Astrocyte (in vitro differentiated cells and primary cell): ENCODE data around the gene POR. TPM values are rescaled to one million over a fixed set of nuclear protein-coding genes. Genes with fewer than 3 reads are reported as not detected.

Experiments
- DNase-seq: peaks from one replicate; pipeline ENCODE4 v3.0.0-alpha.2; 2010; ENCODE audit warnings: low read depth
- FAIRE-seq: peaks from 2 replicates; lab custom pipeline; 2011; peaks lifted over from hg19 to GRCh38; lab: Jason Lieb, UNC
- H2AFZ ChIP-seq: 2 replicates; pipeline ENCODE4 v1.6.0; 2012; ENCODE audit warnings: low read depth, low read length, inconsistent platforms
- H3K27ac ChIP-seq: 2 replicates; pipeline ENCODE4 v1.5.1; 2011; ENCODE audit warnings: low read depth, low read length, inconsistent platforms
- H3K27me3 ChIP-seq: 2 replicates; pipeline ENCODE4 v1.6.0; 2011; ENCODE audit warnings: low read length, inconsistent platforms; ENCODE audit not compliant: insufficient read depth
- H3K36me3 ChIP-seq: 2 replicates; pipeline ENCODE4 v1.5.1; 2011; ENCODE audit warnings: low read length, inconsistent platforms; ENCODE audit not compliant: insufficient read depth
- H3K4me1 ChIP-seq: 2 replicates; pipeline ENCODE4 v1.5.1; 2011; ENCODE audit warnings: low read length, inconsistent platforms; ENCODE audit not compliant: insufficient read depth
- H3K4me2 ChIP-seq: 2 replicates; pipeline ENCODE4 v1.6.0; 2012; ENCODE audit warnings: low read length, inconsistent platforms
- H3K4me3 ChIP-seq: 2 replicates; pipeline ENCODE4 v1.5.1; 2011; ENCODE audit warnings: low read depth, mild to moderate bottlenecking, low read length, inconsistent platforms; ENCODE audit not compliant: insufficient read depth
- H3K79me2 ChIP-seq: 2 replicates; pipeline ENCODE4 v1.6.0; 2012; ENCODE audit warnings: mild to moderate bottlenecking, low read length, inconsistent platforms; ENCODE audit not compliant: insufficient read depth
- H3K9ac ChIP-seq: 2 replicates; pipeline ENCODE4 v1.6.0; 2012; ENCODE audit warnings: mild to moderate bottlenecking, low read length, inconsistent platforms
- H3K9me3 ChIP-seq: 2 replicates; pipeline ENCODE4 v1.5.1; 2012; ENCODE audit warnings: low read depth, mild to moderate bottlenecking, low read length, inconsistent platforms; ENCODE audit not compliant: insufficient read depth
- H4K20me1 ChIP-seq: 2 replicates; pipeline ENCODE4 v1.6.0; 2012; ENCODE audit warnings: low read length, inconsistent platforms; ENCODE audit not compliant: insufficient read depth
- H3K27ac Mint-ChIP-seq: one replicate; pipeline ENCODE4 v1.8.0; 2021; ENCODE audit warnings: mild to moderate bottlenecking, mixed read lengths; ENCODE audit not compliant: unreplicated experiment
- H3K27me3 Mint-ChIP-seq: one replicate; pipeline ENCODE4 v1.8.0; 2021; ENCODE audit warnings: low read depth, mixed read lengths; ENCODE audit not compliant: unreplicated experiment
- H3K36me3 Mint-ChIP-seq: one replicate; pipeline ENCODE4 v1.8.0; 2021; ENCODE audit warnings: low read depth, mixed read lengths; ENCODE audit not compliant: unreplicated experiment
- H3K4me1 Mint-ChIP-seq: one replicate; pipeline ENCODE4 v1.8.0; 2021; ENCODE audit warnings: low read depth, mixed read lengths; ENCODE audit not compliant: unreplicated experiment
- H3K4me3 Mint-ChIP-seq: one replicate; pipeline ENCODE4 v1.8.0; 2021; ENCODE audit warnings: mild to moderate bottlenecking, moderate library complexity, mixed read lengths; ENCODE audit not compliant: unreplicated experiment
- H3K9me3 Mint-ChIP-seq: one replicate; pipeline ENCODE4 v1.8.0; 2021; ENCODE audit warnings: mild to moderate bottlenecking, mixed read lengths; ENCODE audit not compliant: unreplicated experiment
- CTCF ChIP-seq: IDR thresholded peaks from 2 replicates; pipeline ENCODE4 v1.5.1; 2011; ENCODE audit warnings: low read depth, mild to moderate bottlenecking, inconsistent platforms, low read length, moderate library complexity; ENCODE audit not compliant: insufficient read depth
- EZH2 ChIP-seq: IDR thresholded peaks from 2 replicates; pipeline ENCODE4 v1.6.1; 2012; ENCODE audit warnings: mild to moderate bottlenecking, low read length, inconsistent platforms; ENCODE audit not compliant: insufficient read depth
- total RNA-seq: library from RNA; stranded (reverse); gene quantifications from 2 replicates; pipeline ENCODE4 v1.2.1, GENCODE V29; 2021

Gene POR
- total RNA-seq, 1 donor from 2014 or later, result 73.6 TPM

GRCh38 chr7:75866489-75867389, 48.2 kb upstream of the POR start:
- FAIRE-seq (no peak), DNase-seq (no peak)
- no peak overlapping the region for H3K27ac ChIP-seq
- H3K27ac Mint-ChIP-seq, result peak overlapping the region; percentile 59
- H4K20me1 ChIP-seq, result no peaks in the 10 kb centered on the region
- H3K36me3 Mint-ChIP-seq, result no peaks in the 10 kb centered on the region
- no peaks in the 10 kb centered on the region for H3K9me3 ChIP-seq
- no peaks in the 10 kb centered on the region for H3K9me3 Mint-ChIP-seq
- no peaks in the 10 kb centered on the region for H3K36me3 ChIP-seq
- H2AFZ ChIP-seq, result peak overlapping the region; percentile 39
- TF ChIP-seq EZH2 (no peak), CTCF (peak; percentile 76)
- H3K4me1 ChIP-seq, result peaks cover 9% of the 10 kb centered on the region
- peaks cover 3% of the 10 kb centered on the region for H3K27me3 Mint-ChIP-seq
- no peak overlapping the region for H3K4me3 Mint-ChIP-seq
- H3K4me1 Mint-ChIP-seq, result peaks cover 9% of the 10 kb centered on the region
- no peaks in the 10 kb centered on the region for H3K79me2 ChIP-seq
- no peak overlapping the region for H3K4me3 ChIP-seq
- peak overlapping the region; percentile 52 for H3K4me2 ChIP-seq
- H3K9ac ChIP-seq, result no peak overlapping the region
- H3K27me3 ChIP-seq, result no peaks in the 10 kb centered on the region

GRCh38 chr7:75867390-75867717, 47.6 kb upstream of the POR start:
- DNase-seq (peak; percentile 46), FAIRE-seq (no peak)
- no peaks in the 10 kb centered on the region for H3K36me3 ChIP-seq
- H3K9me3 ChIP-seq, result no peaks in the 10 kb centered on the region
- no peaks in the 10 kb centered on the region for H3K79me2 ChIP-seq
- no peaks in the 10 kb centered on the region for H3K9me3 Mint-ChIP-seq
- H3K27ac Mint-ChIP-seq, result peak overlapping the region; percentile 59
- no peak overlapping the region for H3K4me3 ChIP-seq
- no peak overlapping the region for H3K27ac ChIP-seq
- no peak for TF ChIP-seq CTCF
- no peak for TF ChIP-seq EZH2
- peaks cover 13% of the 10 kb centered on the region for H3K4me1 Mint-ChIP-seq
- H3K27me3 ChIP-seq, result no peaks in the 10 kb centered on the region
- no peak overlapping the region for H2AFZ ChIP-seq
- no peaks in the 10 kb centered on the region for H3K36me3 Mint-ChIP-seq
- H3K27me3 Mint-ChIP-seq, result no peaks in the 10 kb centered on the region
- no peaks in the 10 kb centered on the region for H4K20me1 ChIP-seq
- H3K4me2 ChIP-seq, result peak overlapping the region; percentile 10
- H3K9ac ChIP-seq, result no peak overlapping the region
- H3K4me3 Mint-ChIP-seq, result no peak overlapping the region
- peaks cover 14% of the 10 kb centered on the region for H3K4me1 ChIP-seq

- H3K4me2 ChIP-seq, result no peak overlapping the region
- H4K20me1 ChIP-seq, result no peaks in the 10 kb centered on the region
- H3K4me3 Mint-ChIP-seq, result no peak overlapping the region
- H3K9me3 Mint-ChIP-seq, result no peaks in the 10 kb centered on the region
- H2AFZ ChIP-seq, result no peak overlapping the region
- H3K4me1 ChIP-seq, result peaks cover 16% of the 10 kb centered on the region
- DNase-seq, result no peak
- no peak overlapping the region for H3K27ac ChIP-seq
- H3K27ac Mint-ChIP-seq, result no peak overlapping the region
- H3K79me2 ChIP-seq, result no peaks in the 10 kb centered on the region
- peaks cover 15% of the 10 kb centered on the region for H3K4me1 Mint-ChIP-seq
- no peak for FAIRE-seq
- no peaks in the 10 kb centered on the region for H3K9me3 ChIP-seq
- H3K9ac ChIP-seq, result no peak overlapping the region
- no peaks in the 10 kb centered on the region for H3K27me3 ChIP-seq
- H3K27me3 Mint-ChIP-seq, result no peaks in the 10 kb centered on the region
- no peaks in the 10 kb centered on the region for H3K36me3 ChIP-seq
- TF ChIP-seq CTCF (no peak), EZH2 (no peak)
- no peak overlapping the region for H3K4me3 ChIP-seq
- H3K36me3 Mint-ChIP-seq, result no peaks in the 10 kb centered on the region
These were observed 46.8 kb upstream of the POR start for GRCh38 chr7:75868153-75868552.
